HG03103 (cell line): ENCODE data around the gene TAF5.
"Not testable (repeated sequence)": the region's sequence is repeated elsewhere in the genome, so short reads cannot be mapped to it uniquely, and the experiment has no call there.

Experiments
- ATAC-seq: cut with Tn5 transposase; IDR thresholded peaks from one replicate; pipeline ENCODE4 v1.9.1; 2021; ENCODE audit warnings: low read depth; ENCODE audit not compliant: unreplicated experiment

The TAF5 gene

GRCh38 chr10:103397191-103397825 is 29.5 kb downstream of the TAF5 start:
- ATAC-seq: no peak

DNA sequence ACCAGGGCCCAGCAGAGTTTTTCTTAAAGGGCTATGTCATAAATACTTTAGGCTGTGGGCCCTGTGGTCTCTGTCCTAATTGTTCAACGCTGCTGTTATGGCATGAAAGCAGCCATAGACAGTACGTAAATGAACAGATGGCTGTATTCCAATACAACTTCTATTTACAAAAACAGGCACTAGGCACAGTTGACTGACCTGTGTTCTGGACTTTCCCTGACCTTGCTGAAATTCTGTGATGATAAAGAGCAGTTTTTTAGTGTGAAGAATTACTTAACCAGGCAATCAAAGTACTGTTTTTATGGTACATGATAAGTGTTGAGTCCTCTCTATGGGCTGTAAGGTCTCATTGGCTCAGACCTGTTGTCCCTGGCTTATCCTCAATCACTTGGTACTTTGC is 45.8 kb downstream of the TAF5 start:
- ATAC-seq: no peak

DNA sequence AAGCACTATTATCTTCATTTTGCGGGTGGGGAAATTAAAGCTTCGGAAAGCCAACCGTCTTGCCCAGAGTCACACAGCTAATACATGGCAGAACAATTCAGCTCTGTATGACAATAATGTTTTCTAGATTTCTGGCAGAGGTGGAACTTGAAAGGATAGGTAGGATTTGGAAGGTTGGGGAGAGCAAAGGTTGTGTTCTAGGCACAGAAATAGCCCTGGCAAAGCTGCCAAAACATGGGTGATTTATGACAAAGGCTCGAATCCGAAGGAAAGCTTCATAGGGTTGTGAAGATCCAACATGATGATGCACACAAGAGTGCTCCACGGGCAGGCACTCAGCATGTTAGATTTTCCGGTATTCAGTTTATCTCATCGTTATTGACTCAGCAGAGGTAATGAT is 47.8 kb downstream of the TAF5 start:
- no peak for ATAC-seq

DNA sequence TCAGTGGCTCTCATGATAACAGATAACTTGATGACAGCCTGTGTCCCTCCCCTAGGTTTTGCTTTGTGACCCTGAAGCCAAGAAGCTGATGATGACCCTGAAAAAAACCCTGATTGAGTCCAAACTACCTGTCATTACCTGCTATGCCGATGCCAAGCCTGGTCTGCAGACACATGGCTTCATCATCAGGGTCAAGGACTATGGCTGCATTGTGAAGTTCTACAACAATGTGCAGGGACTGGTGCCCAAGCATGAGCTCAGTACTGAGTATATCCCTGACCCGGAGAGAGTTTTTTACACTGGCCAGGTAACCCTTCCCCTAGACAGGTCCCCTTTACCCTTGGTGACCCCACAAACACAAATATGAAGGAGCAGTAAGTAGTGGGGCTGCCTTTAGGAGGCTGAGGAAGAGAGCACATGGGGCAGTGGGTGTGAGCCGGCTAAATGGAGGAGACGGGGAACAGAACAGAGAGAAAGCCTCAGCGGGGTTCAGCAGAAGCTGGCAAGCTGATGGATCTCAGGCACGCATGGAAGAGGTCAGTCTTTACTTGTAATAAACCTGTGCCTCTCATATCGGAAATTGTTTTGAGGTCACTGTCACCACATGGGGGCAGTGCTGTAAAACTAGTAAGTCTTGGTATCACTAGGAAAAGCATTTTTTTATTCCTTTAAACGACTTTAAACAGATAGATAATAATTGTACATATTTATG is 48.8 kb downstream of the TAF5 start:
- ATAC-seq: no peak

GRCh38 chr10:103417148-103417469 is 49.3 kb downstream of the TAF5 start:
- ATAC-seq: not testable (repeated sequence)

DNA sequence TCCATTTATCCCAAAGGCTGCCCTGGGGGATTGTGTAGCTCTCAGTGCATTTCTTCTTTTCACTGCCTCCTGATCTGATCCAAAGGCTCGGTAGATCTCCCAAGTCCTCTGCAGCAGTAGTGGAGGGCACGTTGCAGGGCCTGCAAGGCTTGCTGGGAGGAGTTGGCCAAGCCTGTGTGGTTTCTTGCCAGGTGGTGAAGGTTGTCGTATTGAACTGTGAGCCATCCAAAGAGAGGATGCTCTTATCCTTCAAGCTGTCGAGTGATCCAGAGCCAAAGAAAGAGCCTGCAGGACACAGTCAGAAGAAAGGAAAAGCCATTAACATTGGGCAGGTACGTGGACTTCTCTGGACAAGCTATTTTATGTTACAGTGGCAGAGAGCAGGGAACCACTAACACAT is 49.8 kb downstream of the TAF5 start:
- no peak for ATAC-seq

- ATAC-seq: no peak
These were observed 51.3 kb downstream of the TAF5 start for GRCh38 chr10:103419101-103419500.

DNA sequence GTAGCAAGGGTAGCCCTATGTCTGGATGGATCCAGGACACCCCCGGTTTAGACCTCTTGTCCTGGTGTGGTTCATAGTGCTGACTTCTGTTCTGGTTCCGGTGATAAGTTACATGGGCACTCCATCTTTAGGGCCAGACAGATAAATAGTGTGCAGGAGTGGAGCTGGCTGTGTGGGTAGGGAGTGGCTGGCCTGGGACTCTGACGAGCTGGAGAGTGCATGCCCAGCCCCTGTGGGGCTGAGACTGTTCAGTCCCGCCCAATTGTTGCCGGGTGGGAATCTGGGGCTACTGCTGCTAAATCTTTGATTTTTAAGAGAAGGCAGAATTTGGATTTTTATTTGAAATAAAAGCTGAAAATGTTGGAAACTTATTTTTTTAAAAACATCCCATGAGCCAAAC is 56.0 kb downstream of the TAF5 start:
- ATAC-seq: no peak

GRCh38 chr10:103427866-103428265 is 60.1 kb downstream of the TAF5 start:
- ATAC-seq: no peak

- ATAC-seq: no peak
These were observed 61.3 kb downstream of the TAF5 start for GRCh38 chr10:103428989-103429643.

- no peak for ATAC-seq
These were observed 61.9 kb downstream of the TAF5 start for GRCh38 chr10:103429647-103430046.

GRCh38 chr10:103431902-103432301 is 64.1 kb downstream of the TAF5 start:
- no peak for ATAC-seq

GRCh38 chr10:103433858-103434257 is 66.1 kb downstream of the TAF5 start:
- ATAC-seq: no peak
